ENCODE data around the gene NUP210.

The NUP210 gene

GRCh38 chr3:13420045-13420830 lies at the start of gene NUP210:
Gene NUP210, minus strand, starts transcription at chr3:13420322. Its CDS starts 96 bp downstream, at chr3:13420226.
- TF ChIP-seq CTCF (IDR thresholded peaks at IDR 0.05; ENCODE audit: low read depth, low read length) = no peak

GRCh38 chr3:13466781-13467180 lies 46.7 kb upstream of the NUP210 start:
- no peak overlapping the region for H3K4me3 ChIP-seq (ENCODE audit: low read depth, low read length)
- TF ChIP-seq CTCF (IDR thresholded peaks at IDR 0.05; ENCODE audit: low read depth, low read length) = no peak

More at GRCh38 chr3:13420045-13420830, at the start of gene NUP210:
- H3K4me3 ChIP-seq (ENCODE audit: low read depth, low read length) = no peak within 1 kb of the TSS

- no peak for TF ChIP-seq CTCF (IDR thresholded peaks at IDR 0.05; ENCODE audit: low read depth, low read length)
- H3K4me3 ChIP-seq (ENCODE audit: low read depth, low read length) = no peak overlapping the region
Measured at GRCh38 chr3:13465236-13465873, 45.2 kb upstream of the NUP210 start.

GRCh38 chr3:13463618-13464400 lies 43.7 kb upstream of the NUP210 start:
- TF ChIP-seq CTCF (IDR thresholded peaks at IDR 0.05; ENCODE audit: low read depth, low read length) = no peak
- H3K4me3 ChIP-seq (ENCODE audit: low read depth, low read length) = no peak overlapping the region

- TF ChIP-seq CTCF (IDR thresholded peaks at IDR 0.05; ENCODE audit: low read depth, low read length) = no peak
- H3K4me3 ChIP-seq (ENCODE audit: low read depth, low read length) = no peak overlapping the region
Measured at GRCh38 chr3:13462822-13463221, 42.7 kb upstream of the NUP210 start.

GRCh38 chr3:13462125-13462629 lies 42.1 kb upstream of the NUP210 start:
- no peak overlapping the region for H3K4me3 ChIP-seq (ENCODE audit: low read depth, low read length)
- no peak for TF ChIP-seq CTCF (IDR thresholded peaks at IDR 0.05; ENCODE audit: low read depth, low read length)

Data from WI38 (cell line).